ENCODE data around the gene PNPLA5. TPM values are rescaled to one million over a fixed set of nuclear protein-coding genes. Genes with fewer than 3 reads are reported as not detected.

Gene PNPLA5
- total RNA-seq, 2 experiments from 2014 or later, result 0.15 TPM; not detected in 1

- ChIA-PET CTCF (ENCODE audit: unreplicated experiment) (no interaction called here), POLR2A (interaction anchor here (0.6 kb wide), 1 partner anchor 1402 kb away, joined by 3 read pairs; no protein-coding TSS in a partner anchor)
- no peaks in the 10 kb centered on the region for H3K9me2 ChIP-seq (ENCODE audit: insufficient read depth, low read length)
- H3K9me3 ChIP-seq (ENCODE audit: low read length), result no peaks in the 10 kb centered on the region
- H3K27ac ChIP-seq (ENCODE audit: low read depth, low read length, poor library complexity, severe bottlenecking), result no peak overlapping the region
- no peak for DNase-seq (ENCODE audit: low spot score)
- intact Hi-C loops (cut with micrococcal nuclease; ENCODE audit: unreplicated experiment), result no loop called here
- H3K4me1 ChIP-seq (ENCODE audit: insufficient read depth, low read length, poor library complexity, severe bottlenecking), result no peaks in the 10 kb centered on the region
- no peaks in the 10 kb centered on the region for H4K20me1 ChIP-seq (ENCODE audit: insufficient read depth, low read length)
- no TSS peak for BruUV-seq (replicated peaks)
- H3K4me3 ChIP-seq (ENCODE audit: low read depth, low read length, poor library complexity, severe bottlenecking), result no peak overlapping the region
- no peak overlapping the region for H3K4me2 ChIP-seq (ENCODE audit: low read length)
- H3K36me3 ChIP-seq (ENCODE audit: insufficient read depth, low read length), result no peaks in the 10 kb centered on the region
- no peak for TF ChIP-seq CTCF (conservative IDR thresholded peaks at IDR 0.05; ENCODE audit: low read length)
- no peak for TF ChIP-seq EZH2phosphoT487 (IDR thresholded peaks at IDR 0.05; ENCODE audit: borderline replicate concordance, low read depth, low read length)
- H2AFZ ChIP-seq (ENCODE audit: low read length), result no peak overlapping the region
- no peaks in the 10 kb centered on the region for H3K79me2 ChIP-seq (ENCODE audit: insufficient read depth, low read depth, low read length)
Observed at GRCh38 chr22:43844560-43845545, 47.0 kb downstream of the PNPLA5 start.

GRCh38 chr22:43843783-43844530 is 47.9 kb downstream of the PNPLA5 start:
- intact Hi-C loops (cut with micrococcal nuclease; ENCODE audit: unreplicated experiment), result no loop called here
- no peak overlapping the region for H3K4me3 ChIP-seq (ENCODE audit: low read depth, low read length, poor library complexity, severe bottlenecking)
- no peaks in the 10 kb centered on the region for H4K20me1 ChIP-seq (ENCODE audit: insufficient read depth, low read length)
- no peaks in the 10 kb centered on the region for H3K36me3 ChIP-seq (ENCODE audit: insufficient read depth, low read length)
- no peaks in the 10 kb centered on the region for H3K9me3 ChIP-seq (ENCODE audit: low read length)
- H2AFZ ChIP-seq (ENCODE audit: low read length), result no peak overlapping the region
- H3K4me2 ChIP-seq (ENCODE audit: low read length), result no peak overlapping the region
- no peak for DNase-seq (ENCODE audit: low spot score)
- H3K79me2 ChIP-seq (ENCODE audit: insufficient read depth, low read depth, low read length), result no peaks in the 10 kb centered on the region
- TF ChIP-seq CTCF (conservative IDR thresholded peaks at IDR 0.05; ENCODE audit: low read length) (no peak), EZH2phosphoT487 (IDR thresholded peaks at IDR 0.05; ENCODE audit: borderline replicate concordance, low read depth, low read length) (no peak)
- H3K27ac ChIP-seq (ENCODE audit: low read depth, low read length, poor library complexity, severe bottlenecking), result no peak overlapping the region
- BruUV-seq (replicated peaks), result no TSS peak
- ChIA-PET POLR2A (no interaction called here), CTCF (ENCODE audit: unreplicated experiment) (no interaction called here)
- no peaks in the 10 kb centered on the region for H3K9me2 ChIP-seq (ENCODE audit: insufficient read depth, low read length)
- no peaks in the 10 kb centered on the region for H3K4me1 ChIP-seq (ENCODE audit: insufficient read depth, low read length, poor library complexity, severe bottlenecking)

Data from OCI-LY7 (cell line).